SK-N-SH treated with all-trans-retinoic acid at 6 μM for 48 hours (cell line): ENCODE results near the gene GRK4.

Experiments used
- CSDC2 ChIP-seq: fragments of 250-450 bp; sonication (Bioruptor Pico); IDR thresholded peaks from 2 replicates; pipeline ENCODE4 v1.5.0; 2020; ENCODE audit warnings: mild to moderate bottlenecking, moderate library complexity
- CSRNP3 ChIP-seq: fragments of 250-450 bp; sonication (Bioruptor Pico); IDR thresholded peaks from 2 replicates; pipeline ENCODE4 v1.5.1; 2021; ENCODE audit warnings: mild to moderate bottlenecking, moderate library complexity
- GLIS3 ChIP-seq: fragments of 250-450 bp; sonication (Bioruptor Pico); IDR thresholded peaks from 2 replicates; pipeline ENCODE4 v1.5.0; 2020; ENCODE audit warnings: mild to moderate bottlenecking, moderate library complexity
- OSR1 ChIP-seq: fragments of 250-450 bp; sonication (Bioruptor Pico); IDR thresholded peaks from 2 replicates; pipeline ENCODE4 v1.8.0; 2022; ENCODE audit warnings: moderate library complexity, mild to moderate bottlenecking, inconsistent platforms
- ZFP3 ChIP-seq: fragments of 250-450 bp; sonication (Bioruptor Pico); IDR thresholded peaks from 2 replicates; pipeline ENCODE4 v1.5.0; 2020; ENCODE audit warnings: mild to moderate bottlenecking, moderate library complexity
- ZNF565 ChIP-seq: fragments of 450-650 bp; formaldehyde crosslinking; conservative IDR thresholded peaks from 2 replicates; pipeline ENCODE4 v1.5.0; 2020; ENCODE audit warnings: low read depth, mild to moderate bottlenecking, moderate library complexity
- ZNF8 ChIP-seq: fragments of 450-650 bp; formaldehyde crosslinking; IDR thresholded peaks from 2 replicates; pipeline ENCODE4 v1.5.0; 2020; ENCODE audit warnings: mild to moderate bottlenecking, moderate library complexity

GRCh38 chr4:3035674-3036073 lies 72.3 kb downstream of the GRK4 start:
- no peak for TF ChIP-seq GLIS3 (CRISPR knock-in tag)
- no peak for TF ChIP-seq ZNF8
- no peak for TF ChIP-seq OSR1 (CRISPR knock-in tag)
- TF ChIP-seq ZNF565 (CRISPR knock-in tag) = no peak
- no peak for TF ChIP-seq ZFP3 (CRISPR knock-in tag)
- TF ChIP-seq CSRNP3 (CRISPR knock-in tag) = no peak
- TF ChIP-seq CSDC2 (CRISPR knock-in tag) = no peak
